Psoas muscle (tissue), 8 donors: ENCODE data around the gene TDRD9. TPM values are rescaled to one million over a fixed set of nuclear protein-coding genes. Genes with fewer than 3 reads are reported as not detected.

Experiments used
- ATAC-seq, 4 donors: fragments of 200-7000 bp; cut with Tn5 transposase; one replicate each; pipeline ENCODE4 v1.9.1; 2020; ENCODE audit warnings: moderate library complexity in 3 of 4, mild to moderate bottlenecking in 2 of 4
- DNase-seq, 2 donors: peaks; one replicate each; pipeline ENCODE4 v3.0.0-alpha.2; 2020
- H3K27ac ChIP-seq: fragments of 200-600 bp; one replicate; pipeline ENCODE4 v1.8.0; 2022
- H3K27me3 ChIP-seq, 3 donors: fragments of 200-600 bp in 1 of 3; one replicate each; pipeline versions ENCODE4 v1.6.1 to v1.8.0; 2013 to 2022; ENCODE audit warnings: low read length in 2 of 3, mild to moderate bottlenecking in 2 of 3, moderate library complexity in 1 of 3; ENCODE audit not compliant: insufficient read depth in 3 of 3
- H3K36me3 ChIP-seq, 2 donors: fragments of 200-600 bp in 1 of 2; one replicate each; pipeline versions ENCODE4 v1.6.1 to v1.8.0; 2013 to 2022; ENCODE audit warnings: low read depth in 1 of 2, mild to moderate bottlenecking in 1 of 2, moderate library complexity in 1 of 2; ENCODE audit not compliant: insufficient read depth in 1 of 2
- H3K4me1 ChIP-seq: fragments of 200-600 bp; one replicate; pipeline ENCODE4 v1.8.0; 2022
- H3K4me3 ChIP-seq: fragments of 200-600 bp; one replicate; pipeline ENCODE4 v1.8.0; 2022; ENCODE audit warnings: mild to moderate bottlenecking
- H3K9me3 ChIP-seq: fragments of 200-600 bp; one replicate; pipeline ENCODE4 v1.8.0; 2022
- CTCF ChIP-seq: fragments of 200-600 bp; IDR thresholded peaks from one replicate; pipeline ENCODE4 v1.8.0; 2022; ENCODE audit warnings: antibody characterized with exemption
- WGBS, 3 donors: extraction: QIAGEN DNeasy Blood & Tissue Kit; methylation state at CpG; one replicate each; pipeline versions ENCODE4 v1.1.6 to v1.1.7; 2013; 5-methylcytosine and 5-hydroxymethylcytosine counted together
- intact Hi-C, 2 donors: fragments of 100-400 bp; cut with DNase I; formaldehyde crosslinking; loops; one replicate each; pipeline versions ENCODE4 v1.11.0 to v1.14.2; 2022
- polyA plus RNA-seq, 3 donors: library from polyadenylated mRNA; stranded (reverse); fragments of 200-250 nt; gene quantifications; one replicate each; pipeline ENCODE4 v1.2.3, GENCODE V29; 2013
- total RNA-seq, 4 donors: library from RNA; stranded (reverse); fragmentation: NEBNext Ultra II Directional in 2 of 4; extraction: Animal tissue kit (Norgen Biotek cat#: 25700) in 2 of 4; gene quantifications; one replicate each; pipeline versions ENCODE4 v1.2.1 to v1.2.4, GENCODE V29; 2021 to 2023
- donor health status: healthy with polysubstance abuse.
- donor health status: DM: no; HTN: no; CAD: no; lungs with moderate emphysema.
- donor health status: Bipolar disorder and iron deficiency.
- donor health status: healthy.
- donor health status: DM: yes; HTN: yes; CAD: no.
- donor health status: DM: no; HTN: no; CAD: no.
- donor health status: DM: no; HTN: no; CAD: no.
- donor health status: DM: yes; HTN: yes; CAD: no.

The TDRD9 gene
- total and polyA plus RNA-seq, 7 donors = 0.13 to 1.3 (median 0.31) TPM

GRCh38 chr14:104094709-104095425 lies 166.6 kb downstream of the TDRD9 start:
- WGBS, 3 donors = 47 to 50% (median 48%) methylated on average over 24 to 35 of the region's 35 CpGs
- no peaks in the 10 kb centered on the region for H3K9me3 ChIP-seq
- no peaks in the 10 kb centered on the region for H3K4me1 ChIP-seq
- peak; percentile 39 to 69 for DNase-seq
- ATAC-seq = peak; percentile 68 to 79 (median 68)
- H3K27me3 ChIP-seq = peaks cover 0 to 18% (median 14%) of the 10 kb centered on the region in 3 donors
- no peak overlapping the region for H3K27ac ChIP-seq
- H3K36me3 ChIP-seq = no peaks in the 10 kb centered on the region
- H3K4me3 ChIP-seq = no peak overlapping the region
- TF ChIP-seq CTCF = peak; percentile 70
- intact Hi-C loops = no loop called here

GRCh38 chr14:104095426-104096310 lies 167.4 kb downstream of the TDRD9 start:
- H3K4me3 ChIP-seq = no peak overlapping the region
- no peaks in the 10 kb centered on the region for H3K36me3 ChIP-seq
- TF ChIP-seq CTCF = no peak
- 87 to 90% (median 87%) methylated on average over 26 to 31 of the region's 31 CpGs for WGBS, 3 donors
- no peaks in the 10 kb centered on the region for H3K9me3 ChIP-seq
- H3K27me3 ChIP-seq = peaks cover 0 to 18% (median 10%) of the 10 kb centered on the region in 3 donors
- no peaks in the 10 kb centered on the region for H3K4me1 ChIP-seq
- H3K27ac ChIP-seq = no peak overlapping the region
- no peak for ATAC-seq
- intact Hi-C loops = no loop called here
- peak; percentile 9 to 44 for DNase-seq

GRCh38 chr14:104096318-104096717 lies 168.1 kb downstream of the TDRD9 start:
- intact Hi-C loops = no loop called here
- H3K36me3 ChIP-seq = no peaks in the 10 kb centered on the region
- H3K27me3 ChIP-seq = peaks cover 0 to 14% (median 6%) of the 10 kb centered on the region in 3 donors
- WGBS, 3 donors = 77 to 83% (median 78%) methylated on average over 14 of the region's 14 CpGs
- DNase-seq (peak in 1 of 2 donors; percentile 26), ATAC-seq (no peak)
- H3K4me3 ChIP-seq = no peak overlapping the region
- H3K27ac ChIP-seq = no peak overlapping the region
- H3K9me3 ChIP-seq = no peaks in the 10 kb centered on the region
- TF ChIP-seq CTCF = no peak
- H3K4me1 ChIP-seq = no peaks in the 10 kb centered on the region

- DNase-seq (peak; percentile 12 to 42), ATAC-seq (no peak)
- peaks cover 0 to 13% (median 3%) of the 10 kb centered on the region in 3 donors for H3K27me3 ChIP-seq
- no peak overlapping the region for H3K27ac ChIP-seq
- no peaks in the 10 kb centered on the region for H3K9me3 ChIP-seq
- 45 to 58% (median 53%) methylated on average over 23 to 25 of the region's 25 CpGs for WGBS, 3 donors
- no peak overlapping the region for H3K4me3 ChIP-seq
- intact Hi-C loops = no loop called here
- no peaks in the 10 kb centered on the region for H3K4me1 ChIP-seq
- TF ChIP-seq CTCF = no peak
- H3K36me3 ChIP-seq = no peaks in the 10 kb centered on the region
Observed at GRCh38 chr14:104096751-104097700, 168.8 kb downstream of the TDRD9 start.
